C4-2B (cell line): Measurements from ENCODE around the gene TAS2R41.

ENCODE experiments used
- ZFX ChIP-seq: fragments of 450-650 bp; IDR thresholded peaks from 2 replicates; pipeline ENCODE4 v1.6.1; 2017
- TF ChIP-seq, protein P1 (sequence below): fragments of 450-650 bp; conservative IDR thresholded peaks from 2 replicates; pipeline ENCODE4 v1.5.1; 2017; ENCODE audit warnings: mild to moderate bottlenecking

DNA sequence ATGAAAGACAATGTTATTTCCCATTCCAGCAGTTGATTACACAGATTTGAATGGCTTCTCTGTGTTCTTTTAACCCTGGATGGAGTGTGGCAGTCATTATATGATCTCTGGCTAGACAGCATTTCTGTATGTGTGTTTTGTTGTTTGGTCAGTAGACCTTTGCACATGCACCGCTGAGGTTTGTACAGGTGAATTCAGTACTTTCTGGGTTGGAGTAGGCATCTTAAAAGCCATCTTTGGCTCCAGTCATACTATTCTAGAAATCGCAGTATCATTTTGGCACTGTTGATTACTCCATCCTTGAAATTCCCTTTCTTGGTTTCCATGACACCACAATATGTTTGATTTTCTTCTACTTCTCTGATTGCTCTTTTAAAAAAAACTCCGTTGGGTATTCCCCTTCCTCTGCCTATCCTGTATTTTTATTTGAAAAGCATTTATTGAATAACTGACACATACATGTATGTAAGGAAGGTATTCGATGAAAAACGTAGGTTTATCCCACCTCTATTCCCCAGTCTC lies 29.9 kb downstream of the TAS2R41 start:
- TF ChIP-seq, protein P1, sequence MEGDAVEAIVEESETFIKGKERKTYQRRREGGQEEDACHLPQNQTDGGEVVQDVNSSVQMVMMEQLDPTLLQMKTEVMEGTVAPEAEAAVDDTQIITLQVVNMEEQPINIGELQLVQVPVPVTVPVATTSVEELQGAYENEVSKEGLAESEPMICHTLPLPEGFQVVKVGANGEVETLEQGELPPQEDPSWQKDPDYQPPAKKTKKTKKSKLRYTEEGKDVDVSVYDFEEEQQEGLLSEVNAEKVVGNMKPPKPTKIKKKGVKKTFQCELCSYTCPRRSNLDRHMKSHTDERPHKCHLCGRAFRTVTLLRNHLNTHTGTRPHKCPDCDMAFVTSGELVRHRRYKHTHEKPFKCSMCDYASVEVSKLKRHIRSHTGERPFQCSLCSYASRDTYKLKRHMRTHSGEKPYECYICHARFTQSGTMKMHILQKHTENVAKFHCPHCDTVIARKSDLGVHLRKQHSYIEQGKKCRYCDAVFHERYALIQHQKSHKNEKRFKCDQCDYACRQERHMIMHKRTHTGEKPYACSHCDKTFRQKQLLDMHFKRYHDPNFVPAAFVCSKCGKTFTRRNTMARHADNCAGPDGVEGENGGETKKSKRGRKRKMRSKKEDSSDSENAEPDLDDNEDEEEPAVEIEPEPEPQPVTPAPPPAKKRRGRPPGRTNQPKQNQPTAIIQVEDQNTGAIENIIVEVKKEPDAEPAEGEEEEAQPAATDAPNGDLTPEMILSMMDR, result no peak
- no peak for TF ChIP-seq ZFX
